Liver (tissue), 3 donors: ENCODE measurements around the gene ZNF768.

ENCODE experiments used
- EGR1 ChIP-seq, 2 donors: IDR thresholded peaks; 2 replicates each; pipeline ENCODE4 v1.6.1; 2016 to 2018; ENCODE audit warnings: antibody characterized with exemption in 2 of 2, low read depth in 2 of 2
- FOXA1 ChIP-seq: IDR thresholded peaks from 2 replicates; pipeline ENCODE4 v1.6.1; 2016; ENCODE audit warnings: antibody characterized with exemption
- GABPA ChIP-seq, 2 donors: IDR thresholded peaks in 1 of 2; conservative IDR thresholded peaks in 1 of 2; 2 replicates each; pipeline ENCODE4 v1.6.1; 2016; ENCODE audit warnings: antibody characterized with exemption in 2 of 2, mild to moderate bottlenecking in 1 of 2, moderate library complexity in 1 of 2
- RAD21 ChIP-seq, 2 donors: IDR thresholded peaks; 2 replicates each; pipeline ENCODE4 v1.6.1; 2016; ENCODE audit warnings: antibody characterized with exemption in 2 of 2, mild to moderate bottlenecking in 2 of 2
- SP1 ChIP-seq: IDR thresholded peaks from 2 replicates; pipeline ENCODE4 v1.6.1; 2018; ENCODE audit warnings: antibody characterized with exemption, mild to moderate bottlenecking
- TAF1 ChIP-seq: conservative IDR thresholded peaks from 2 replicates; pipeline ENCODE4 v1.6.1; 2016; ENCODE audit warnings: antibody characterized with exemption, mild to moderate bottlenecking
- YY1 ChIP-seq: IDR thresholded peaks from 2 replicates; pipeline ENCODE4 v1.6.1; 2016; ENCODE audit warnings: antibody characterized with exemption, mild to moderate bottlenecking
- TF ChIP-seq, protein P1 (sequence below): fragments of 150-350 bp; IDR thresholded peaks from 2 replicates; pipeline ENCODE4 v1.5.1; 2017; ENCODE audit warnings: improper control_type of control experiment, low read depth, low read length; ENCODE audit not compliant: missing input control
- TF ChIP-seq, protein P2 (sequence below): IDR thresholded peaks from 2 replicates; pipeline ENCODE4 v1.6.1; 2016; ENCODE audit warnings: antibody characterized with exemption, mild to moderate bottlenecking
- donor health status: healthy.
- donor health status: healthy.

DNA sequence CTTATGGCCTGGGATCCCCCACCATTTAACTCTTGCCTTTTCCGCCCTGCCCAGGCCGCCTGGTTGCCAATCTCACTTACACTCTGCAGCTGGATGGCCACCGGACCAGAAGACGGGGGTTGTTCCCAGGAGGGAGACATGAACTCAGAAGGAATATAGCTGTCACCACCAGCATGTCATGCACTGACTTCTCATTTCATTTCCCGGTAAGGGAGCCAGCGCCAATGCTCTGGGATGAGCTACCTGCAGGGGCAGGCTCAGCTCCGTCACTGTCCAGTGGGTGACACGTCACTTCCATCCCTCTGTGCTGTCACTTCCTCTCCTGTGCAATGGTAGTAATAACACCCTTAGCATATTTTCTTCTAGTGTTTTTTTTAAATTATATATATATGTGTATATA lies 27.1 kb downstream of the ZNF768 start:
- TF ChIP-seq, protein P1, sequence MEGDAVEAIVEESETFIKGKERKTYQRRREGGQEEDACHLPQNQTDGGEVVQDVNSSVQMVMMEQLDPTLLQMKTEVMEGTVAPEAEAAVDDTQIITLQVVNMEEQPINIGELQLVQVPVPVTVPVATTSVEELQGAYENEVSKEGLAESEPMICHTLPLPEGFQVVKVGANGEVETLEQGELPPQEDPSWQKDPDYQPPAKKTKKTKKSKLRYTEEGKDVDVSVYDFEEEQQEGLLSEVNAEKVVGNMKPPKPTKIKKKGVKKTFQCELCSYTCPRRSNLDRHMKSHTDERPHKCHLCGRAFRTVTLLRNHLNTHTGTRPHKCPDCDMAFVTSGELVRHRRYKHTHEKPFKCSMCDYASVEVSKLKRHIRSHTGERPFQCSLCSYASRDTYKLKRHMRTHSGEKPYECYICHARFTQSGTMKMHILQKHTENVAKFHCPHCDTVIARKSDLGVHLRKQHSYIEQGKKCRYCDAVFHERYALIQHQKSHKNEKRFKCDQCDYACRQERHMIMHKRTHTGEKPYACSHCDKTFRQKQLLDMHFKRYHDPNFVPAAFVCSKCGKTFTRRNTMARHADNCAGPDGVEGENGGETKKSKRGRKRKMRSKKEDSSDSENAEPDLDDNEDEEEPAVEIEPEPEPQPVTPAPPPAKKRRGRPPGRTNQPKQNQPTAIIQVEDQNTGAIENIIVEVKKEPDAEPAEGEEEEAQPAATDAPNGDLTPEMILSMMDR, result no peak
- TF ChIP-seq EGR1 (IDR thresholded peaks at IDR 0.05; ENCODE audit: low read depth in 2 of 2), result no peak
- TF ChIP-seq YY1, result no peak
- no peak for TF ChIP-seq RAD21 (IDR thresholded peaks at IDR 0.05)
- TF ChIP-seq, protein P2, sequence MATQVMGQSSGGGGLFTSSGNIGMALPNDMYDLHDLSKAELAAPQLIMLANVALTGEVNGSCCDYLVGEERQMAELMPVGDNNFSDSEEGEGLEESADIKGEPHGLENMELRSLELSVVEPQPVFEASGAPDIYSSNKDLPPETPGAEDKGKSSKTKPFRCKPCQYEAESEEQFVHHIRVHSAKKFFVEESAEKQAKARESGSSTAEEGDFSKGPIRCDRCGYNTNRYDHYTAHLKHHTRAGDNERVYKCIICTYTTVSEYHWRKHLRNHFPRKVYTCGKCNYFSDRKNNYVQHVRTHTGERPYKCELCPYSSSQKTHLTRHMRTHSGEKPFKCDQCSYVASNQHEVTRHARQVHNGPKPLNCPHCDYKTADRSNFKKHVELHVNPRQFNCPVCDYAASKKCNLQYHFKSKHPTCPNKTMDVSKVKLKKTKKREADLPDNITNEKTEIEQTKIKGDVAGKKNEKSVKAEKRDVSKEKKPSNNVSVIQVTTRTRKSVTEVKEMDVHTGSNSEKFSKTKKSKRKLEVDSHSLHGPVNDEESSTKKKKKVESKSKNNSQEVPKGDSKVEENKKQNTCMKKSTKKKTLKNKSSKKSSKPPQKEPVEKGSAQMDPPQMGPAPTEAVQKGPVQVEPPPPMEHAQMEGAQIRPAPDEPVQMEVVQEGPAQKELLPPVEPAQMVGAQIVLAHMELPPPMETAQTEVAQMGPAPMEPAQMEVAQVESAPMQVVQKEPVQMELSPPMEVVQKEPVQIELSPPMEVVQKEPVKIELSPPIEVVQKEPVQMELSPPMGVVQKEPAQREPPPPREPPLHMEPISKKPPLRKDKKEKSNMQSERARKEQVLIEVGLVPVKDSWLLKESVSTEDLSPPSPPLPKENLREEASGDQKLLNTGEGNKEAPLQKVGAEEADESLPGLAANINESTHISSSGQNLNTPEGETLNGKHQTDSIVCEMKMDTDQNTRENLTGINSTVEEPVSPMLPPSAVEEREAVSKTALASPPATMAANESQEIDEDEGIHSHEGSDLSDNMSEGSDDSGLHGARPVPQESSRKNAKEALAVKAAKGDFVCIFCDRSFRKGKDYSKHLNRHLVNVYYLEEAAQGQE, result no peak
- no peak for TF ChIP-seq TAF1
- no peak for TF ChIP-seq SP1
- no peak for TF ChIP-seq FOXA1
- TF ChIP-seq GABPA (IDR thresholded peaks at IDR 0.05 in 1 of 2, conservative IDR thresholded peaks at IDR 0.05 in 1 of 2), result no peak
